Stimulated activated CD4-positive, alpha-beta T cell treated with anti-CD3 and anti-CD28 coated beads, Interleukin-1b, Interleukin-23, amount 100 ng/mL, for 24 hours (primary cell): ENCODE data around the gene SSC5D.
"Not testable (repeated sequence)": the region's sequence is repeated elsewhere in the genome, so short reads cannot be mapped to it uniquely, and the experiment has no call there.

Experiments used
- DNase-seq, 4 experiments: peaks; one replicate each; pipeline ENCODE4 v3.0.0-alpha.2; 2020; ENCODE audit warnings: low read depth in 4 of 4, low spot score in 1 of 4

Gene SSC5D

DNA sequence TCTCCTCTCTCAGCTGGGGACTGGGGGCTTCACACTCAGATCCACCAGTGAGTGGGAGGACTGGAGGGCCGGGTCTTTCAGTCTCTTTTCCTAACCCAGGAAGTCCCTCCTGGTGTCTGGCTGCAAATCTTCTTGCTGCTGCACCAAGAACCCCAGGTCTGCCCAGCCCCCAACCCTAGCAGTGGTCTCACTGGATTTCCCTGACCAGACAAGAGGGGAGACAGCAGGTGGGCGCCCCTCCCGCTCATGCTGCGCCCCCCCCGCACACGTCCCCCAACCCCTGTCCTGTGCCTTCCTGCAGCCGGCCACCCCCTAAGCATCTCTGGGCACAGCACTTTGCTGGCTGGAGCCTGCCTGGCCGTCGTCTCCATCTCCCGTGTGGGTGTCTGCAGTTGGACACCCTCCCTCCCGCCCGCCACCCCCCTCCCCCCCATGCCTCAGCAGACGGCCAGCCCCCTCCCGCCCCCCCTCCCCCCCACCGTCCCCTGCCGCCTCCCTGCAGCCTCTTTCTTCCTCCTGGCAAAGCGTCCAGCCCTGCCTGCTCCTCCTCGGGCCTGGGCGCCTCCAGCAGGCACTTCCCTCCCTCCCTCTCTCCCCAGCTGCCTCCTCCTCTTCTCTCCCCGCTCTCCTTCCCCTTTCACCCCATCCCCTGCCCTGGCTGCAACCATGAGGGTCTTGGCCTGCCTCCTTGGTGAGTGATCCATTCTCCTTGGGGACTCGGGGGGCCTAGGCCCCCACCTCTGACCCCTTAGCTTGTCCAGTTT lies at the start of gene SSC5D:
Gene SSC5D (plus strand): TSS at position 513 of the 764 bp plus-strand sequence. CDS start 154 bp downstream, at position 667.
- DNase-seq = no peak

DNA sequence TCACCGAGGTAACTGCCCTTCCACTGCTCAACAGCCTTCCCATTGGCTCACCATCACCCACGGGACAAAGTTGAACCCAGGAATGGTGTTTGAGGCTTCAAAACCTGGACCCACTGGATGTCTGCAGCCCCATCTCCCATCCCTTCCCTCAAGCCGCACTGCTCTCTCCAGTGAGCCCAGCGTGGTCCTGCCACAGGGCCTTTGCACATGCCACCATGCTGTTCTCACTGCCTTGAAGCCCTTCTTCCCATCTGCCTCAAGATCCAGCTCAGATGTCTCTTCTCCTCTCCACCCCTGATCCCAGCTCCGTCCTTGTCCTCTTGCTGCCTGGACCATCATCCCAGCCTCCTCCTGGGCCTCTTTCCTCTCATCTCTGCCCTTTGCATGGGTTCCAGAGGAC lies 49.2 kb upstream of the SSC5D start:
- no peak for DNase-seq

DNA sequence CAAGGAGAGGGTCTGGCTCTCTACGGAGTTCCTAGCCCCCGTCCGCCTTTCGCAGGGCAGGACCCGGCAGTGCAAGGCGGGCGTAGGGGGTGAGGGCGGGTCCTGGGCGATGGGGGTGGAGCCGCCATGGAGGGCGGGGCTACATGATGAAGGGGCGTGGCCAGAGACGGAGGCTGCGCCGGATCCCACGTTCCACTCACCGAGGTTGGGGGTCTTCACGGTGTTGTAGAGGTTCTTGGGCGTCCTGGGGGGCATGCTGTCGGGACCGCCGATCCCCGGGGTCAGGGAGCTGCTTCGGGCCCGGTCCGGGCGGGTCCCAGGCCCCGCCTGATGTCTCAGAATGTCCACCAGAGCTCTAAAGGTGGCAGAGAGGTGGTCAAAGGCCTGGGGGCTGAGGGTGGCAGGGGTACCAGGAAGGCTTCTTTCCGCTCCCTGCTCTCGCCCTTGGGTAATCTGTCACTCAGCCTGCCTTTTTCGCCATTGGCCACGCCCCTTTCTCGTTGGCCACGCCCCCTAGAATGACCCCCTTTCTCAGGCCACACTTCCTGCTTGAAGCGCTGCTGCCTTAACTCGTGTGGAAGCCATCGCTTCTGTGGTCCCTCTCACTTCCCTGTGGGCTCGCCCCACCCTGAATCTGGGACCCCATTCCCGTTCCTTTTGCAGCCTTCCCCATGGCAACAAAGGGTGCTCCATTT lies 47.7 kb upstream of the SSC5D start:
- no peak for DNase-seq

DNA sequence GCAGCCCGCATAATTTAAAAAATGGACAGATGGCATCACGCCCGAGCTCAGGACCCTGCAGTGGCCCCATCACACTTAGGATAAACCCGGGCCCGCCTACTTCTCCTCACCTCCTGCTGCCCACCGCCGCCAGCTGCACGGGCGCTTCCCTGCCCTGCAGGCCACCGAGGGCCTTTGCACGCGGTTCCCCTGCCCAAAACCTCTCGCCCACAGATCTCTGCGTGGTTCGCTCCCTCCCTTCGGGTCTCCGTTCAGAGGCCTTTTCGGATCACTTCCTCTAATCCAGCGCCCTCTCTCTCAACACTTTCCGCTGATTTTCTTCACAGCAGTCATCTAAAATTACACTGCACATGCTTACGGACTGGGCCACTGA lies 46.9 kb upstream of the SSC5D start:
- DNase-seq = no peak

DNA sequence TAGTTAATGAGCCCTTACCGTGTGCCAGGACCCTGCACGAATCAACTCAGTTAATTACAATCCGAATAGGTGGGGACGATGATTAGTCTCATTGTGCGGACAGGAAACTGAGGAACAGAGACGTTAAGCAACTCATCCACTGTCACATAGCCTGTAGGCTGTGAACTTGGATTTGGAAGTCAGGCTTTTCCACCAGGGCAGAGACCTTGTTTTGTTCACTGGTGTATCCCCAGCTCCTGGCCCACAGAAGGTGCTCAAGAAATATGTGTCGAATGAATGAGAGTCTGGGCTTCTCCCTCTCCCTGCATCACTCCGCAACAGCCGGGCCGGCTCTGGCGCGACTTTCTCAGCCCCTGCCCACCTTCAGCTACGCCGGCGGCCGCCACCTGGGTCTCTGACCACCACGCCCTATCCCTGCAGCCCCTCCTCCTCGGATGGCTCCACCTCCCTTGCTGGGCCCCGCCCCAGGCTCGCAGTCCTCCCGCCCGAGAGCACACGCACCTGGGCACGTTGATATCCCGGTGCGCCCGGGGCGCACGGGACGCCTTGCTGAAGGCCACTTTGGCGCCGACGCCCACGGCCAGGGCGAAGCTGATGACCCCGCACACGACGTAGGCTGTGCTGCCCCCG lies 46.4 kb upstream of the SSC5D start:
- no peak for DNase-seq

DNA sequence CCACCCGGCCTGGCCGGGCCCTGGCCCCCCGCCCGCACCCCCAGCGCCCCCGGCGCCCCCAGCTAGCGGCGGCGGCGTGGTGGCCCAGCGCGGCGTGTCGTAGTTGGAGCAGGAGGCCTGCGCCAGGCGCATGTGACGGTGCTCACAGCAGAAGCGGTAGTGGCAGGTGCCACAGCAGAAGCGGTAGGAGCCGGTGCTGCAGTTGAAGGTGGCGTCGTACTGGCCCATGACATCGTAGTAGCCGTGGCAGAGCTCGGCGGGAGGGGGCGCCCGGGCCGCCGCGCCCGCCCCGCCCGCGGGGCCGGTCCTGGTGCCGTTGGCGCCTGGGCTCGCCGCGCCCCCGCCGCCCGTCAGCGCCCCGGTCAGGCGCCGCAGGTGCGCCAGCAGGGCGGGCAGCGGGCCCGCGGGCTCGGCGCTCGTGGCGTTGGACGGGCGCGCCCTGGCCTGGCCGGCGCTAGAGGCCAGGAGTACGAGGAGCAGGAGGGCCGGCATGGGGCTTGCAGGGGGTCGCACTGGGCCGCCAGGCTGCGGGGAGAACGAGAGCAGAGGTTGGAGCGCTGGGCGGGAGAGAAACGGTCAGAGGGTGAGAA lies 45.8 kb upstream of the SSC5D start:
- DNase-seq = no peak

DNA sequence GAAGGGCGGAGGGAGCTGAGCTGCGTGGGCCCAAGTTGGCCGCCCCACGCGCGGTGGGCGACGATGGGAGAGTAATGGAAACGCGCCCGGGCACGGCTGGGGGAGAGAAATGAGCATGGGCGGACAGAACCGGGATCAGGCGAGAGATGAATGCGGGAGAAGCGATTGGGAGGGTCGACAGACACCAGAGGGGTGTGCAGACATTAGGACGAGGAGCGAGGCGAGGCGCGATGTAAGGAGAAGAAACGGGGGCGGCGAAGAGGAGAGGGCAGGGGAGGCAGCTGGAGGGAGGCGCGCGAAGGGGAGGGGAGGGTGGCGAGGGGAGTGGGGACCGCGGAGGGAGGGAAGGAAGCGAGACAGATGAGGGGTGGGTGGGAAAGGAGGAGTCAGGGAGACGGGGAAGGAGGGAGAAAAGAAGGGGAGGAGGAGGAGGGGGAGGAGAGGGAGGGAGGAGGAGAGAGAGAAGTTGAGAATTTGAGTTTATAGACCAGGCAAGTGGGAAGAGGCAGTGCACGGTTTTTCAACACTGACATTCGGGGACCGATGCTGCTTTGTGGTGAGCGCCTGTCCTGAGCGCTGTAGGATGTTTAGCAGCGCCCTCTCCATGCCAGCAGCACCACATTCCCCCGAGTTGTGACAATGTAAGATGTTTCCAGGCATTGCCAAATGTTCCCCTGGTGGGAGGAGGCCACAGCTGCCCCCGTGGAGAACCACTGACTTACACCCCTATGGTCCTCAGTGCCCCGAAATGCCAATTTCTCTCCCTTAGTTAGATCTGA lies 45.0 kb upstream of the SSC5D start, which contains the start of gene SHISA7:
Gene SHISA7 (minus strand): TSS at position 256 of the 779 bp plus-strand sequence. CDS start 437 bp downstream, outside the sequence.
- DNase-seq = no peak

DNA sequence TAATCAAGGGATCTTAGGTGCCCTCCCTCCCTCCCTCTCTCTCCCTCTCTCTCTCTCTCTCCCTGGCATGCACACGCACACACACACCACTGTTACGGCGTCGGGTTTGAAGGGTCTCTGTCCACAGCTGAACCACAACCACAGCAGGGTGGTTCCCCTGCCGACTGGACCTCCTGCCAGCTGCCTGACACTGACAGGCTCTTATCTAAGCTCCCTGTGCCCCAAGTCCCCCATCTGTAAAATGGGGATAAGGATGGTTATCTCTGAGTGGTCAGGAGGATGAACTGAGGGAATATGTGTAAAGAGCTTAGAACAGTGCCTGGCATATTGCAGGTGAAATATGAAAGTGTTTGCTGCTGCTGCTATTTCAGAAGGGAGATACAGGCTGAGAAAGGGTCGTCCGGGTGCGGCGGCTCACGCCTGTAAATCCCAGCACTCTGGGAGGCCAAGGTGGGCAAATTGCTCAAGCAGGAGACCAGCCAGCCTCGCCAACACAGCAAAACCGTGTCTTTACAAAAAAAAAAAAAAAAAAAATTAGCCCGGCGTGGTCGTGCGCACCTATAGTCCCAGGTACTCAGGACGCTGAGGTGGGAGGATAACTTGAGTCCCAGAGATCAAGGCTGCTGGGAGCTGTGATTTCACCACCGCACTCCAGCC lies 44.3 kb upstream of the SSC5D start:
- DNase-seq = no peak

DNA sequence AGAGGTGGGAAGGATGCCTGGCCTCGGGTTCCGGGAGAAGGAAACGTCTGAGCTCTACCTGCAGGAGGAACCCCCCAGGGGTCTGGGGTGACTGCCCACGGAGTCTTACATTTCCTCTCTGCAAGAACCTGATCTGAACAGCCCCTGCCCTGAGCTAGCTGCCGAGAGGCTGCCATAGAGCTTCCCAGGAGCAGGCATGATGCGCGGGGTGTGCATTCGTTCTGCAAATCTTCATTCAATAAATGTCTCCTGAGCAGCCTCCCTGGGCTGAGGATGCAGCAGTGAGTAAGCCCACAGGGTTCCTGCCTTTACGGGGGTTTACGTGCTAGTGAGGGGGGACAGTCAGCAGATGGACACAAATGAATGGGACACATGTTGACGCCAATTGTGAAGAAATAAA lies 43.6 kb upstream of the SSC5D start:
- no peak for DNase-seq

DNA sequence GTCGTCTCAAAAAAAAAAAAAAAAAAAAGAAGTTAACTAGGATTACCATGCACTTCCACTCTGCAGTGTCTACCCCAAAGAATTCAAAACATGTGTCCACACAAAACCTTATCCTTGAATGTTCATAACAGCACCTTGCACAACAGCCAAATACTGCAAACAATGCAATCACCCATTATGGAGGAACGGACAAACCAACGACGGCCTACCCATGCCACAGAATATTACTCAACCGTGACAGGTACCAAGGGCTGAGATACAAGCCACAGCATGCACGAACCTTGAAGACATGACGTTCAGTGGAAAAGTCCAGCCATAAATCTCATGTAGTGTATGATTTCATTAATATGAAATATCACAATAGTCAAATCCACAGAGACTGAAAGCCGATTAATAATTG lies 42.2 kb upstream of the SSC5D start:
- no peak for DNase-seq

DNA sequence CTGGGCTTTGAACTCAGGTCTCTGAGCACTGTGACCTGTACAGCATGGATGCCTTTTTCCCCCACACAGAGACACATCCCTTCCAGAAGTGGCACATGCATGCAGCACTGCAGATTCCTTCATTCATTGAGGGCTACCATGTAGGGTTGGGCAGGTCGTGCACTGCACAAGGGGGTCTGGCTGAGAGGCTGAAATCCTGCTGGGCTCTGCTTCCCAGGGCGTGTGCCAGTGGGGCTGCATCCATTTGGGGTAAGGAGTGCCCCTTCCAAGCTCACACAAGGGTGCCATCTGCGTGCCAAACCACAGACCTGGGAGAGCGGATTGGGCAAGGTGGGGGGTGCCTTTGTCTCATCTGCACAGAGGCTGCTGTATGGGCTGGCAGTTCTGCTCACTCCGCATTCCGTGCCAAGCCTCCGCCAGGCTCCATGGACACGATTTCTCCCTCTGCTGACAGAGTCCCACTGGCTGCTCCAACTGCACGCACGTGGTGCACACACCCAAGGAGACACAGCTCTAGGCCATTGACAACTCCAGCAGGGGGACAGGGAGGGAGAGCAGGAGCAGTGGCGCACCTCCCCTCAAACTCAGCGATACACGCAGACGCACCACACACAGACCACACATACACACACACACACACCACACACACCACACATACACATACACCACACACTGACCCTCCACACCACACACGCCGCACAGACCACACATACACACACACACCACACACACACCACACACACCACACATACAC lies 40.6 kb upstream of the SSC5D start:
- DNase-seq = no peak

DNA sequence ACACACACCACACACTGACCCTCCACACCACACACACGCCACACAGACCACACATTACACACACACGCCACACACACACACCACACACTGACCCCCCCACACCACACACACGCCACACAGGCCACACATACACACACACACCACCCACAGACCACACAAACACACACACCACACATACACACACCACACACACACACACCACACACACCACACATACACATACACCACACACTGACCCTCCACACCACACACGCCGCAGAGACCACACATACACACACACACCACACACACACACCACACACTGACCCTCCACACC lies 40.1 kb upstream of the SSC5D start:
- not testable (repeated sequence) for DNase-seq

DNA sequence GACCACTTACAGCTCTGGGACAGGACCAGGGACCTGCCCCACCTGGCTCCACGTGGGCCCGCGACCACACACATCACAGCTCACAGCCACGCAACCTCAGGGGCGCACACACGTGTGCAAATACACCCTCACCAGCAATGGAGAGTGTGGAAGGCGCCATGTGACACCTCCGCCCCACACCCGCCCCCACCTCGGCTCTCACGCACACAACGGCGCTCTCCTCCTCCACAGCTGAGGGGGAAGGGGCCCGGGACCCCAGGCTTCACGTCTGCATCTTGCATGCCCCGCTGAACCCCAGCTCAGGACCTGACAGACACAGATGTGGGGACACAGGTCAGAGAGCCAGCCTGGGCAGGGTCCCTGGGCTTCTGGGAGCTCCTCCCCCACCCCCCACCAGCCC lies 38.8 kb upstream of the SSC5D start:
- DNase-seq = no peak

DNA sequence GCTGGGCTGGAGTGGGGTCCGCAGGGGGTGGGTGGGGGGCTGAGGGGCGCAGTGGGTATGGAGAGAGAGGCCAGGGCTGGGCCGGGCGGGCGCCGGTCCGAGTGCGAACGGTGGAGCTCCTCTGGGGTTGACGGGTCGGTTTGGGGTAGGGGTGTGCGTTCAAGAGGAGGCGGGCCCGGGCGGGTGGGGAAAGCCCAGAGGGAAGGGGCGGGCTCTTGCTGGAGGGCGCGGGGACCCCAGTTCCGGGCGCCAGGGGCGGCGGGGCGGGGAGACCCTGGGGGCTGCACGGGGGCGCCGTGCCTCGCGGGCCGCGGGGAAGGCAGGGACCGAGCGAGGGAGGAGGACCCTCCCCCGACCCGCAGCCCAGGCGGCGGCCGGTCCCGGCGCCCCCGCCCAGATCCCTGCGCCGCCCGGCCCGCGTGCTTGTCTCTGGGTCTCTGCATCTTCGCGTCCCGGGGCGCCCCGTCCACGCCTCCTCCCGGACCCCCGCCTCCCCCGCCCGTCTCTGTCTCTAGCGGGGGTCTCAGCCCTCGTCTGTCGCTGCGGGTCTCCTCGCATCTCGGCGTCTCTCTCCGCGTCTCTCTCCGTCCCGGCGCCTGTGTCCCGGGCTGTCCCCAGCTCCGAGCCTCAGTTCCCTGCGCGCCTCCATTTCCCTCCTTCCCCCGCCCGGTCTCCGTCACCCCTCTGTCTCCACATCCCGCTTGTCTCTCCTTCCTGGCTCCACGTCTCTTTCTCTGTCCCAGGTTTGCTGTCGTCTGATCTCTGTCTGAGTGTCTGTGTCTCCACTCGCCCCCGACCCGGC lies 36.9 kb upstream of the SSC5D start:
- no peak for DNase-seq

DNA sequence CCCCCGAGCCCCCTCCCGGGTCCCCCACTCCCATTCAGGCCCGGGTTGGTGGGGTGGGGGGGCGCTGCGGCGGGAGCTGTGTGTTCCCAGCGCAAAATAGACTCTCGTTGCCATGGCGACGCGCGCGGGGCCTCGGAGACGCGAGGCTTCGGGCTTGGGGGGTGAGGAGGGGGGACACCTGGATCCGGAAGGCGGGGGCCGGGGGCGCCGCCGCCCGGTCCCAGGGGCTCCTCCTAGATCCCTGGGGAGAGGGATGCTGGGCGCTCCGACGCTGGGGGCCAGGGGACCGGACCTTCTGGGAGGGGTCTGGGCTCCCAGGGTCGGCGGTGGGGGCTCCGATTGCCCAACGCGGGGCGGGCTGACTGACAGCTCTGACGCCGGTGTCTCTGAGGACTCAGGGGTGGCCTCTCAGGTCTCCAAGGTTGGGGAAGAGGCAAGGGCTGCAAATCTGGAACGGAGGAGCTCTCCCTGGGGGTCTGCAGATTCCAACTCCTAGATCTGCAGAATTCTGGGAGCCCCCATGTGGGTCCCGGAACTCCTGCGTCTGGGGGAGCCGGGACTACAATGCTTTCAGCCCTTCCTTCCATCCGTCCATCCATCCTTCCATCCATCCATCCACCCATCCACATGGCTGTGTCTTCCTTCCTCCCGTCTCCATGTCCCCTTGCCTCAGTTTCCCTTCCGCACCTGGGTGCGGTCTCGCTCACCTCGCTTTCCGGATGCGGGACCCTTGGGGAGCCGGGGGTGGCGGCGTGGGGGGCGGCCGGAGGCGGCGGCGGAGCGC lies 36.1 kb upstream of the SSC5D start:
- no peak for DNase-seq

DNA sequence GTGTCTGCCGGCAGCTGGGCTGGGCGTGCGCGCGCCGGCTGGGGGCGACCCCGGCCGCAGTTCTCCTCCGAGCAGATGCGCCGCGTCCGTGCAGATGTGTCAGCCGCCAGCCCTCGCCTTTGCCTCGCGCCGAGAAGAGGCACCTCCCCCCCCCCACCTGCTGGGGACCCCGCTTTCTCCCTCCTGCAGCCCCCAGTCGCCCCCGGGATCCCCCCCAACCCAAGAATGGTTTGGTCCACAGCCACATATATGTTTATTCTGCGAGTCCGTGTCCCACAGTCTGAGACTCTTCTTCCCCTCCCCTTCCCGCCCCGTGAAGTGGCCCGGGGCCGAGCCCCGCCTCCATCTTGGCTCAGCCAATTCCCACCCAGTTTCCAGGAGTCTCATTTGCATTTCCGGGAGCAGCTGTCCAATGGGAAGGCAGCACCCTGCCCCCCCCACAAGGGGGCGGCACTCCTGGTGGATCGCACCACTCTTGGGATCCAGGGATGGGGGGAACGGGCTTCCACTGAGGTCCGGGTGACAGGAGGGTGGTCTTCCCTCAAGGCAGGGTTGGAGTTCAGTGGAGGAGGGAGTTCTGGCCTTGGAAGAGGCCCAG lies 35.4 kb upstream of the SSC5D start:
- DNase-seq = peak in 1 of 4 experiments; percentile 30

DNA sequence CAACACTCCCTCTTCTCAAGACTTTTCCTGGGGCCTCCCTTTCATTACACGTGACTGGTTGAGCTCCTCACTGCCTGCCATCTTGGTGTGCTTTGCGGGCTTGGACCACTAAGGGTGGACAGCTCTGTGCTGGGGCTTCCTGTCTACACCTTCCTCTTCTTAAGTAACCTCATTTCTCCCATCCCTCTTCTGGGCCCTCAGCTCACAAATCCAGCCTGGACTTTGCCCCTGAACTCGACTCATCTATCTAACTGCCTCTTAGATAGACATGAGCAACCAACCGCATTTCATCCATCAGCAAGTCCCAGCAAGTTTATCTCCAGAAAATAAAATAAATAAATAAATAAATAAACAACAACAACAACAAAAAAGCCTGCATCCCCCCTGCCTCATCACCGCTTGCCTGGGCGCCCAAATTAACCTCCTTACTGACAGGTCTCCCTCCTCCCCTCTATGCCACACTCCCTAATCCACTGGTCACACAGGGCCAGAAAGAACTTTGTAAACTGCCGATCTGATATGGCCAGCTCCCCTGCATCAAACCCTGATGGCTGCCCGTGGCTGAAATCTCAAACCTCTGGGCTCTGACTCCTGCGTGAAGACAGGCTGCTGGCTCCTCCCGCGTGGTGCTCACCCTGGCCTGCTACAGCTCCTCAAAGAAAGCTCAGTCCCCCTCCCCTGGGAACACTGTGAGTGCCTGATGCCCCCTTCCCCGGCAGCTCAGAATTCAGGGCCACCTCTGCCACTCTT lies 34.5 kb upstream of the SSC5D start:
- DNase-seq = no peak
